ENCODE measurements around the gene MYL5.

GRCh38 chr4:676871-677235 lies 2.5 kb downstream of the MYL5 start:
- TF ChIP-seq POLR2AphosphoS5 (IDR thresholded peaks at IDR 0.05; ENCODE audit: borderline replicate concordance, low read depth, low read length) (no peak), EZH2 (IDR thresholded peaks at IDR 0.05) (no peak), FOXP2 (optimal IDR thresholded peaks at IDR 0.05; ENCODE audit: control extremely low read depth, extremely low read length, insufficient read depth) (no peak)

All from SK-N-MC (cell line).